Glutamatergic neuron (in vitro differentiated cells): Measurements from ENCODE around the gene GNB3. TPM values are rescaled to one million over a fixed set of nuclear protein-coding genes. Genes with fewer than 3 reads are reported as not detected.
A peak's percentile ranks its signal among the peaks of the same experiment; 100 is the strongest.

ENCODE experiments used
- DNase-seq: peaks from one replicate; pipeline ENCODE4 v3.0.0; 2022
- H3K27ac Mint-ChIP-seq: one replicate; pipeline ENCODE4 v1.8.0; 2020; ENCODE audit warnings: mild to moderate bottlenecking, mixed read lengths, inconsistent platforms; ENCODE audit not compliant: unreplicated experiment
- H3K27me3 Mint-ChIP-seq: one replicate; pipeline ENCODE4 v1.8.0; 2020; ENCODE audit warnings: mild to moderate bottlenecking, moderate library complexity, mixed read lengths, inconsistent platforms; ENCODE audit not compliant: unreplicated experiment
- H3K36me3 Mint-ChIP-seq: one replicate; pipeline ENCODE4 v1.8.0; 2020; ENCODE audit warnings: mild to moderate bottlenecking, mixed read lengths, inconsistent platforms; ENCODE audit not compliant: unreplicated experiment
- H3K4me1 Mint-ChIP-seq: one replicate; pipeline ENCODE4 v1.8.0; 2020; ENCODE audit warnings: mild to moderate bottlenecking, low read depth, mixed read lengths, inconsistent platforms; ENCODE audit not compliant: unreplicated experiment
- H3K4me3 Mint-ChIP-seq: one replicate; pipeline ENCODE4 v1.8.0; 2020; ENCODE audit warnings: mild to moderate bottlenecking, mixed read lengths, inconsistent platforms; ENCODE audit not compliant: unreplicated experiment
- H3K9me3 Mint-ChIP-seq: one replicate; pipeline ENCODE4 v1.8.0; 2020; ENCODE audit warnings: mild to moderate bottlenecking, moderate library complexity, mixed read lengths, inconsistent platforms; ENCODE audit not compliant: unreplicated experiment
- CTCF ChIP-seq: fragments of 200-600 bp; sonication (generic); IDR thresholded peaks from one replicate; pipeline ENCODE4 v1.5.0; 2021; ENCODE audit not compliant: partially characterized antibody, unreplicated experiment
- total RNA-seq: library from RNA; stranded (reverse); fragmentation: NEBNext Ultra II Directional; extraction: Animal tissue kit (Norgen Biotek cat#: 25700); gene quantifications from one replicate; pipeline ENCODE4 v1.2.1, GENCODE V29; 2021; ENCODE audit not compliant: unreplicated experiment

GNB3 gene
- total RNA-seq, 1 donor from 2014 or later, result 45.7 TPM

- Mint-ChIP-seq H3K36me3 (peaks cover 12% of the 10 kb centered on the region), H3K4me3 (peak overlapping the region; percentile 98), H3K27ac (peak overlapping the region; percentile 97), H3K9me3 (peaks cover 28% of the 10 kb centered on the region), H3K27me3 (peaks cover 31% of the 10 kb centered on the region), H3K4me1 (peaks cover 38% of the 10 kb centered on the region)
- peak; percentile 10 for TF ChIP-seq CTCF
- peak; percentile 75 for DNase-seq
These were observed 11.8 kb upstream of the GNB3 start for GRCh38 chr12:6828781-6829535.

- peak; percentile 34 for DNase-seq
- TF ChIP-seq CTCF, result no peak
- peaks cover 16% of the 10 kb centered on the region for H3K36me3 Mint-ChIP-seq
- peak overlapping the region; percentile 97 for H3K27ac Mint-ChIP-seq
- H3K9me3 Mint-ChIP-seq, result peaks cover 23% of the 10 kb centered on the region
- H3K4me3 Mint-ChIP-seq, result peak overlapping the region; percentile 98
- peaks cover 27% of the 10 kb centered on the region for H3K27me3 Mint-ChIP-seq
- peaks cover 34% of the 10 kb centered on the region for H3K4me1 Mint-ChIP-seq
These were observed 11.0 kb upstream of the GNB3 start for GRCh38 chr12:6829536-6830220.

GRCh38 chr12:6830286-6830890 is 10.3 kb upstream of the GNB3 start:
- Mint-ChIP-seq H3K27ac (peak overlapping the region; percentile 54), H3K9me3 (peaks cover 22% of the 10 kb centered on the region), H3K36me3 (peaks cover 11% of the 10 kb centered on the region), H3K27me3 (peaks cover 21% of the 10 kb centered on the region), H3K4me1 (peaks cover 28% of the 10 kb centered on the region), H3K4me3 (peak overlapping the region; percentile 98)
- no peak for TF ChIP-seq CTCF
- DNase-seq, result peak; percentile 10

- Mint-ChIP-seq H3K9me3 (peaks cover 22% of the 10 kb centered on the region), H3K27me3 (peaks cover 18% of the 10 kb centered on the region), H3K36me3 (peaks cover 11% of the 10 kb centered on the region), H3K27ac (peak overlapping the region; percentile 54), H3K4me1 (peaks cover 27% of the 10 kb centered on the region), H3K4me3 (peak overlapping the region; percentile 83)
- no peak for TF ChIP-seq CTCF
- DNase-seq, result peak; percentile 9
These were observed 9.7 kb upstream of the GNB3 start for GRCh38 chr12:6830999-6831398.
